Stimulated activated memory B cell treated with anti-CD40 and anti-IgM and Interleukin-4, amounts not matched to agents 10 μg/mL and 1 μg/mL and 100 μg/mL, for 72 hours (primary cell): ENCODE measurements around the gene TMEM135.
"Not testable (repeated sequence)": the region's sequence is repeated elsewhere in the genome, so short reads cannot be mapped to it uniquely, and the experiment has no call there.

Source experiments
- ATAC-seq: fragments of 150-1000 bp; cut with Tn5 transposase; 2 replicates; pipeline ENCODE4 v1.10.0; 2021
- H3K27ac Mint-ChIP-seq: one replicate; pipeline ENCODE4 v1.8.0; 2022; ENCODE audit warnings: mild to moderate bottlenecking, mixed read lengths
- H3K27me3 Mint-ChIP-seq: one replicate; pipeline ENCODE4 v1.8.0; 2022; ENCODE audit warnings: mixed read lengths
- H3K36me3 Mint-ChIP-seq: one replicate; pipeline ENCODE4 v1.8.0; 2022; ENCODE audit warnings: mixed read lengths
- H3K4me1 Mint-ChIP-seq: one replicate; pipeline ENCODE4 v1.8.0; 2022; ENCODE audit warnings: mixed read lengths
- H3K4me3 Mint-ChIP-seq: one replicate; pipeline ENCODE4 v1.8.0; 2022; ENCODE audit warnings: mild to moderate bottlenecking, moderate library complexity, mixed read lengths
- H3K9me3 Mint-ChIP-seq: one replicate; pipeline ENCODE4 v1.8.0; 2022; ENCODE audit warnings: mixed read lengths

TMEM135 gene

DNA sequence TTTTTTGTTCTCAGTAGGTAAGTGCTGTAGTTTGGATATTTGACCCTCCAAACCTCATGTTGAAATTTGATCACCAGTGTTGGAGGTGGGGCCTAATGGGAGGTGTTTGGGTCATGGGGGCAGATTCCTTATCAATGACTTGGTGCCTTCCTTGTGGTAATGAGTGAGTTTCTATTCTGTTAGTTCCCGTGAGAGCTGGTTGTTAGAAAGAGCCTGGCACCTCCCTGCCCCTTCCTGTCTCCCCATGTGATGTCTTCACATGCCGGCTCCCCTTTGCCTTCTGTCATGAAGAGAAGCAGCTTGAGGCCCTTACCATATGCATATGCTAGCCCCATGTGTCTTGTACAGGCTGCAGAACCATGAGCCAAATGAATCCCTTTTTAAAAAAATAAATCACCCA is 138.3 kb downstream of the TMEM135 start:
- Mint-ChIP-seq H3K9me3 (peaks cover 10% of the 10 kb centered on the region), H3K4me3 (no peak overlapping the region), H3K4me1 (peaks cover 5% of the 10 kb centered on the region), H3K27ac (no peak overlapping the region), H3K36me3 (peaks cover 55% of the 10 kb centered on the region), H3K27me3 (no peaks in the 10 kb centered on the region)
- ATAC-seq = no peak

GRCh38 chr11:87179621-87180020 is 141.9 kb downstream of the TMEM135 start:
- Mint-ChIP-seq H3K4me1 (no peaks in the 10 kb centered on the region), H3K4me3 (no peak overlapping the region), H3K36me3 (peaks cover 49% of the 10 kb centered on the region), H3K27ac (no peak overlapping the region), H3K9me3 (peaks cover 10% of the 10 kb centered on the region), H3K27me3 (no peaks in the 10 kb centered on the region)
- ATAC-seq = no peak

DNA sequence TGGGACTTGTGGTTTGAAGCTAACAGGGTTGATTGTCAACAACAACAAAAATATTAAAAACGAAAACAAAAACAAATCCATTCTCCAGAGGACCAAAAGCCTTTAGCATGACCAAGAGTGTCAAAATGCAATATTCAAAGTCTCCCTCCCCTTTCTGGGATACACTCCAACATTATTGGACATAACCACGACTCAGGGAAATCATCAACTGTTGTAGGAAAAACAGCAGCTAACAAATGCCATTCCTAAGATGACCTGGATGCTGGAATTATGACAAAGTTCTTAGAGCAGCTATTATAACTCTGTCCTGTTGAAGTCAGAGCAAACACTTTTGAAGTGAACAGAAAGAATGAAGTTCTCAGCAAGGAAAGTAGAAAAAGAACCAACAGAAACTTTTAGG is 143.0 kb downstream of the TMEM135 start:
- no peak overlapping the region for H3K4me3 Mint-ChIP-seq
- H3K27me3 Mint-ChIP-seq = no peaks in the 10 kb centered on the region
- ATAC-seq = no peak
- no peak overlapping the region for H3K27ac Mint-ChIP-seq
- H3K36me3 Mint-ChIP-seq = peaks cover 53% of the 10 kb centered on the region
- H3K9me3 Mint-ChIP-seq = peaks cover 10% of the 10 kb centered on the region
- no peaks in the 10 kb centered on the region for H3K4me1 Mint-ChIP-seq

DNA sequence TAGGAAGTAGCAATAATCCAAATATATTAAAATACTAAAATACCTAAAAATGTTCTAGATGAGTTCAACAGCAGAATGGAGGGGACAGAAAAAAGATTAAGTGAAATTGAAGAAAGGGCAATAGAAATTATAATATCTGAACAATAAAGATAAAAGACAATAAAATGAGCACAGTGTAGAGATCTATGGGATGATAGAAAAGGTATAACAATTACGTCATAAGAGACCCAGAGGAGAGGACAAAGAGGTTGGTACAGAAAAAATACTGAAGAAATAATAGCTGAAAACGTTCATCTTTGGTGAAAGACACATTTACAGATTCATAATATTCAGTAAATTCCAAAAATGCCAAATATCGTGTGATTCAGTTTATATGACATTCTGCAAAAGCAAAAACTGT is 143.4 kb downstream of the TMEM135 start:
- Mint-ChIP-seq H3K9me3 (peaks cover 10% of the 10 kb centered on the region), H3K27ac (no peak overlapping the region), H3K36me3 (peaks cover 49% of the 10 kb centered on the region)

DNA sequence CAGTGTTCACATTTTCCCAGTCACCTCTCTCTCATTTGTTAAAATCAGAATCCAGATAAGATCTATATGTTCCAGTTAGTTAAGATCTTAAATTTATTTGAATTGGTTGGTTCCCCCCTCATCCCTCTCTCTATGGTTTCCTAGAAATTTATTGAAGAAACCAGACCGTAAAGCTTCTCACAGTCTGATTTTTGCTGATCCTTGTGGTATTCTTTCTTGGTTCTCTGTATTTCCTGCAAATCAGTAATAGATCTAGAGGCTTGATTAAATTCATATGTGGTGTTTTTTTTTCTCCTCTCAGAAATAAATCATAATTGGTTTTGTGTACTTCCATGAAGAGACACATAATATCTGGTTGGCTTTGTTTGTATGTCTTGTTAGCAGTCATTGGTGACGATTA is 147.5 kb downstream of the TMEM135 start:
- ATAC-seq = no peak
- H3K9me3 Mint-ChIP-seq = no peaks in the 10 kb centered on the region
- H3K4me1 Mint-ChIP-seq = no peaks in the 10 kb centered on the region
- no peak overlapping the region for H3K27ac Mint-ChIP-seq
- no peak overlapping the region for H3K4me3 Mint-ChIP-seq
- H3K27me3 Mint-ChIP-seq = no peaks in the 10 kb centered on the region
- peaks cover 14% of the 10 kb centered on the region for H3K36me3 Mint-ChIP-seq

More for the DNA sequence above, 143.4 kb downstream of the TMEM135 start:
- Mint-ChIP-seq H3K4me1 (no peaks in the 10 kb centered on the region), H3K4me3 (no peak overlapping the region), H3K27me3 (no peaks in the 10 kb centered on the region)
- no peak for ATAC-seq

DNA sequence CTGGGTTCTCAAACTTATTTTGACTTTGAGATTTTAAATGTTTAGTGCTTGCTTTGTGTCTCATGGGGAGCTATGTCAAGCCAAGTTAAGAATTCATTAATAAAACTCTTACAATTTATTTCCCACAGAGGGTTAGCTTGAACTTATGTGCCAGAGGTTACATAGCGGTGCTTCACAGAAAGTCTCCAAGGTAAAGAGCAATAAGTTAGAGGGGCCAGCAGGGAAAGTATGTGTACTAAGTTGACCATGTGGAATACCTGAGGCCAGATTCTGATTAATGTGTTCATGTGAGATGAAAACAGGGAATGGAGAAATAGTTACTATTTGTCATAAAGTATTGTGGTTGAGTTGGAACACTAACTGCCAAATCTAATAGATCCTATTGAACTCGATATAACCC is 149.3 kb downstream of the TMEM135 start:
- Mint-ChIP-seq H3K27me3 (no peaks in the 10 kb centered on the region), H3K36me3 (peaks cover 10% of the 10 kb centered on the region), H3K27ac (no peak overlapping the region), H3K9me3 (no peaks in the 10 kb centered on the region), H3K4me1 (no peaks in the 10 kb centered on the region), H3K4me3 (no peak overlapping the region)
- ATAC-seq = no peak

DNA sequence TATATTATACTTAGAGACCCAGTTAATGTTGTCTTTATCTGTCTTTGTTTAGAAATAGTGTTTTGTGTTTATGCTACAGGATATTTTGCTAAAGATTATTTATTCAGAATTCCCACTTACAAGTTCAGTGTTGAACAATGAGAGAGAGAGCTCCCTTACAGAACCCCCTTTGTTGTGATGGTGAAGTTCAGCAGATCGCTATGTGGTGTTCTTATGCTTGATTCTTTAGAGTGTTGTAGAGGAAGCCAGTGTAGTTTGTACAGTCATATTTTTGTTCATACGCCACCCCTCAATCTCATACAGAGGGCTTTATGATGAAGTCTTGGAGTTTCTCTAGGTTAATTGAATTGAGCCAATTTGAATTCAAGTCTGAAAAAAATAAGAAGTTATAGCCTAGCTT is 150.2 kb downstream of the TMEM135 start:
- H3K9me3 Mint-ChIP-seq = no peaks in the 10 kb centered on the region
- H3K4me3 Mint-ChIP-seq = no peak overlapping the region
- no peaks in the 10 kb centered on the region for H3K27me3 Mint-ChIP-seq
- H3K27ac Mint-ChIP-seq = no peak overlapping the region
- no peak for ATAC-seq
- no peaks in the 10 kb centered on the region for H3K4me1 Mint-ChIP-seq
- H3K36me3 Mint-ChIP-seq = peaks cover 10% of the 10 kb centered on the region

- not testable (repeated sequence) for ATAC-seq, H3K4me1 Mint-ChIP-seq, H3K4me3 Mint-ChIP-seq, H3K9me3 Mint-ChIP-seq, H3K27me3 Mint-ChIP-seq, H3K27ac Mint-ChIP-seq
- H3K36me3 Mint-ChIP-seq = peaks cover 10% of the 10 kb centered on the region
Measured at GRCh38 chr11:87188396-87188795, 150.7 kb downstream of the TMEM135 start.

- peaks cover 10% of the 10 kb centered on the region for H3K36me3 Mint-ChIP-seq
- H3K9me3 Mint-ChIP-seq, H3K27ac Mint-ChIP-seq, H3K4me3 Mint-ChIP-seq, H3K27me3 Mint-ChIP-seq, H3K4me1 Mint-ChIP-seq, ATAC-seq: not testable (repeated sequence)
Measured at GRCh38 chr11:87188921-87189320, 151.2 kb downstream of the TMEM135 start.

- Mint-ChIP-seq H3K36me3 (peaks cover 15% of the 10 kb centered on the region), H3K27ac (no peak overlapping the region), H3K4me3 (no peak overlapping the region)
Measured at GRCh38 chr11:87190071-87190470, 152.3 kb downstream of the TMEM135 start.

GRCh38 chr11:87193756-87194470 is 156.2 kb downstream of the TMEM135 start:
- Mint-ChIP-seq H3K27me3 (no peaks in the 10 kb centered on the region), H3K36me3 (peaks cover 21% of the 10 kb centered on the region), H3K4me1 (peaks cover 20% of the 10 kb centered on the region), H3K9me3 (peaks cover 7% of the 10 kb centered on the region), H3K4me3 (no peak overlapping the region), H3K27ac (no peak overlapping the region)
- no peak for ATAC-seq

More at GRCh38 chr11:87190071-87190470, 152.3 kb downstream of the TMEM135 start:
- H3K9me3 Mint-ChIP-seq = no peaks in the 10 kb centered on the region
- no peak for ATAC-seq
- peaks cover 1% of the 10 kb centered on the region for H3K4me1 Mint-ChIP-seq
- no peaks in the 10 kb centered on the region for H3K27me3 Mint-ChIP-seq

DNA sequence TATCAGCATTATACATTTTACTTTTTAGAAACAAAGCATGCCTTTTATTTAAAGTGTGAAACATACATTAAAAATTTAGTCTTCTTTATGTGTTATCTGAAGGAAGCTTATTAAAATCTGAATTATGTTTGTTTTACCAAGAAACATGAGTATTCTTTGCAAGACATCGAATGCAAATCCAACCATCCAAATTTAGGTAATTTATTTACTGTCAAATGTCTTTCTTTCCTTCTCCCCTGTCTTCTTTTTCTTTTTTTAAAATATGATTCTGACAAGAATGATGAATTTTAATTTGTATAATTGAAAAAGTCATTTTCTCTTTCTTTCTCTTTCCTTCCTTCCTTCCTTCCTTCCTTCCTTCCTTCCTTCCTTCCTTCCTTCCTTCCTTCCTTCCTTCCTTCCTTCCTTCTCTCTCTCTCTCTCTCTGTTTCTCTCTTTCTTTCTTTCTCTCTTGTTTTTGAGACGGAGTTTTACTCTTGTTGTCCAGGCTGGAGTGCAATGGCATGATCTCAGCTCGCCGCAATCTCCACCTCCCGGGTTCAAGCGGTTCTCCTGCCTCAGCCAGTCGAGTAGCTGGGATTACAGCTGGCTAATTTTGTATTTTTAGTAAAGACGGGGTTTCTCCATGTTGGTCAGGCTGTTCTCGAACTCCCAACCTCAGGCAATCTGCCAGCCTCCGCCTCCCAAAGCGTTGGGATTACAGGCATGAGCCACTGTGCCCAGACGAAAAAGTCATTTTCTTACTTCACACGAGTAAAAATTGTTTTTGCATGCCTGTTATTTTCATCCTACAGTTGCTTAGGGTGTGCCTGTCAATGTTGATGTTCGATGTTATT is 157.5 kb downstream of the TMEM135 start:
- Mint-ChIP-seq H3K27me3 (no peaks in the 10 kb centered on the region), H3K4me3 (no peak overlapping the region), H3K27ac (no peak overlapping the region), H3K4me1 (peaks cover 20% of the 10 kb centered on the region), H3K36me3 (peaks cover 23% of the 10 kb centered on the region), H3K9me3 (peaks cover 7% of the 10 kb centered on the region)
- ATAC-seq = no peak

DNA sequence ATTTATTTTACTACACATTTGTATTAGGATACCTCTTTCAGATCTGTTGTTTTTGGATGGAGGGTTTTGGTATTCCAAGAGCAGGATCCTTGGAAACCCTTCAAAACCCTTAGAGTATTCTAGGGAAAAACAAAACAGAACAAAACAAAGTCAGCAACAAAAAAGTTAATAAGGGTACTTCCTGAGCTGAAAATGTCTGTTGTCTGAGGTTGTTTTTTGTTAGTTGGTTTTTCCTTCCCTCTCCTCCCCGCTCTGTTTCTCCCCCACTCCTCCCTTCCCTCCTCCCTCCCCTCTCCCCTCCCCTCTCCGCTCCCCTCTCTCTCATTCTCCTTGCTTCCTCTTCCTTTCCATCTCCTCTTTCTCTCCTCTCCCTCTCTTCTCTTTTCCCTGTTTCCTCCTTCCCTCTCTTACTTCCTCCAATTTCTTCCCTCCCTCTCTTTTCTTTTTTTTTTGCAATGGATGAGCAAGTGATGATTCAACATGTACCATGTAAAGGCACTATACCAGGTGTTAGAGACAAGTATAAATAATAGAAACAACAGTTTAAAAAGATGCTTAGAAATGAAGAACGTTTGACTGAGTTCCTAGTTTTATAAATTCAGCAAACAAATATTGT is 160.6 kb downstream of the TMEM135 start:
- no peak overlapping the region for H3K27ac Mint-ChIP-seq
- H3K4me1 Mint-ChIP-seq = peaks cover 22% of the 10 kb centered on the region
- no peaks in the 10 kb centered on the region for H3K27me3 Mint-ChIP-seq
- ATAC-seq = no peak
- H3K4me3 Mint-ChIP-seq = no peak overlapping the region
- peaks cover 27% of the 10 kb centered on the region for H3K36me3 Mint-ChIP-seq
- H3K9me3 Mint-ChIP-seq = peaks cover 7% of the 10 kb centered on the region

DNA sequence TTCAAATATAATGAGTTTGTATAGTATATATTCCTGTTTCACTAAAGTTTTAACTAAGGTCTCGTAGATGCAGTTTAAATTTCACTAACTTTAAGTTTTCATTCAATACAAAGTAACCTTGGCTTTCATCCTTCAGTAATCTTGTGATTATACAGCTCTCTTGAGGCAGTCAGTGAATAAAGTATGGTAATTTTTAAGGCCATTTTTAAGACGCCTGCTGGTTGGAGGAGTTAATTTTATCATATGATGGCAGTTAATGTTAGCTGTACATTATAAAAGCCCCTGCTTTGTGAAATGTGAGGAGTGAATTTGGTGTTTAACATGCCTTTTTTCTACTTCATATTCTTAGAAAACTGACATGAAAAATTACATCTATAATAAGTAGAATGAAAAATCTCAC is 163.6 kb downstream of the TMEM135 start:
- Mint-ChIP-seq H3K27ac (no peak overlapping the region), H3K4me1 (peaks cover 22% of the 10 kb centered on the region), H3K36me3 (peaks cover 30% of the 10 kb centered on the region), H3K4me3 (no peak overlapping the region), H3K27me3 (no peaks in the 10 kb centered on the region), H3K9me3 (peaks cover 4% of the 10 kb centered on the region)
- no peak for ATAC-seq

DNA sequence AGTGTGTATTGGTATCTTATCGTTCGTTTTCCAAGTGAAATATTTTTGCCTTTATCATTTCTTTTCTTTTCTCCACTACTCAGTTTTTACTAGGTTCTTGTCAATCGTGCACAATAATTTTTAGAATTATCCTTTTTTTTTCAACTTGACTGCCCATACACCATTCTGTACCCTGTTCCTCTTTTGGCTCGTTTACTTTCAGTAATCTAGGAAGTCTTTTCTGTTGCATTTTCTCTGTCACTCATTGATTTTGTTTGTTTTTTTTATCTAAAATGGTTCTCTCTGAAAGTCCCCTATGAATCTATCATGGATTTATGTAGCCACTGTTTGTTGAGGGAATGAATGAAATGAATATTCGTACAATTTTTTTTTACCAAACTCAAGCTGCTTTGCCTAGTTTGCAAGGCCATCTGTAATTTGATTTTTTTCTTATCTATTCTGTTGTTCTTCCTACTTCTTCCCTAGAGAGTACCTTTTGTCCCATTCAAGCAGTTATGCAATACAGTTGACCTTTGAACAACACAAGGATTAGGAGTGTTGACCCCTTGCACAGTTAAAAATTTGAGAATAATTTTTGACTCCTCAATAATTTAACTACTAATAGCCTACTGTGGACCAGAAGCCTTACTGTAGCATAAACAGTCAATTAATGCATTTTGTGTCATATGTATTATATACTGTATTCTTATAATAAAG is 166.3 kb downstream of the TMEM135 start:
- Mint-ChIP-seq H3K4me1 (peaks cover 12% of the 10 kb centered on the region), H3K27me3 (no peaks in the 10 kb centered on the region), H3K9me3 (no peaks in the 10 kb centered on the region), H3K4me3 (no peak overlapping the region), H3K27ac (no peak overlapping the region), H3K36me3 (peaks cover 29% of the 10 kb centered on the region)
- ATAC-seq = no peak
